Upper lobe of left lung (tissue), 6 donors: ENCODE measurements around the gene SPNS1. TPM values are rescaled to one million over a fixed set of nuclear protein-coding genes. Genes with fewer than 3 reads are reported as not detected.

Source experiments
- ATAC-seq, 2 donors: fragments of 200-7000 bp; cut with Tn5 transposase; one replicate each; pipeline ENCODE4 v1.9.1; 2022; ENCODE audit warnings: mild to moderate bottlenecking in 2 of 2, moderate library complexity in 2 of 2; ENCODE audit not compliant: low FRiP score in 2 of 2
- DNase-seq, 2 donors: peaks; one replicate each; pipeline ENCODE4 v3.0.0-alpha.2; 2019 to 2020
- H3K27ac ChIP-seq, 4 donors: fragments of 200-600 bp; sonication (generic); one replicate each; pipeline ENCODE4 v1.5.1; 2016 to 2019
- H3K27me3 ChIP-seq, 4 donors: fragments of 200-600 bp; sonication (generic); one replicate each; pipeline ENCODE4 v1.5.1; 2017 to 2019
- H3K36me3 ChIP-seq, 4 donors: fragments of 200-600 bp; sonication (generic); one replicate each; pipeline ENCODE4 v1.5.1; 2016 to 2019
- H3K4me1 ChIP-seq, 4 donors: fragments of 200-600 bp; sonication (generic); one replicate each; pipeline ENCODE4 v1.5.1; 2018 to 2019
- H3K4me3 ChIP-seq, 4 donors: fragments of 200-600 bp; sonication (generic); one replicate each; pipeline ENCODE4 v1.5.1; 2017 to 2019; ENCODE audit warnings: mild to moderate bottlenecking in 2 of 4, moderate library complexity in 1 of 4
- H3K9me3 ChIP-seq, 4 donors: fragments of 200-600 bp; sonication (generic); one replicate each; pipeline ENCODE4 v1.5.1; 2018 to 2019
- CTCF ChIP-seq, 6 experiments: fragments of 450-650 bp in 4 of 6; fragments of 200-600 bp in 2 of 6; sonication (generic) in 2 of 6; IDR thresholded peaks; one replicate each; pipeline ENCODE4 v1.5.1; 2016 to 2019; ENCODE audit warnings: antibody characterized with exemption in 6 of 6
- EP300 ChIP-seq, 4 donors: sonication (generic); formaldehyde crosslinking; IDR thresholded peaks; one replicate each; pipeline ENCODE4 v1.5.1; 2017; ENCODE audit warnings: antibody characterized with exemption in 4 of 4, control low read depth in 2 of 4
- POLR2A ChIP-seq, 4 donors: fragments of 450-650 bp; IDR thresholded peaks; one replicate each; pipeline ENCODE4 v1.5.1; 2016 to 2017; ENCODE audit warnings: antibody characterized with exemption in 4 of 4, mild to moderate bottlenecking in 2 of 4
- POLR2AphosphoS5 ChIP-seq, 2 donors: sonication (generic); formaldehyde crosslinking; IDR thresholded peaks; one replicate each; pipeline ENCODE4 v1.5.1; 2017; ENCODE audit warnings: antibody characterized with exemption in 2 of 2
- WGBS, 2 donors: methylation state at CpG; one replicate each; pipeline ENCODE4 v1.1.5; 2017 to 2018; 5-methylcytosine and 5-hydroxymethylcytosine counted together
- total RNA-seq, 6 donors: library from RNA; depleted of rRNA in 4 of 6; stranded (reverse); fragments of >200 nt in 4 of 6; gene quantifications; one replicate each; pipeline versions ENCODE4 v1.1.0 to v1.2.1, GENCODE V29; 2016 to 2021
- donor health status: DM: no; HTN: no; CAD: no; lungs with moderate emphysema.
- donor health status: DM: no; HTN: yes; CAD: no; lungs with severe emphysema.

Gene SPNS1
- total RNA-seq, 6 donors from 2014 or later, result 23.4 to 84.7 (median 68.7) TPM

GRCh38 chr16:28930652-28931051, 43.9 kb upstream of the SPNS1 start:
- no peak overlapping the region for H3K4me3 ChIP-seq

GRCh38 chr16:28931801-28932225, 42.8 kb upstream of the SPNS1 start, which contains the start of gene CD19:
CD19 (plus strand) TSS chr16:28931971; CDS start chr16:28932001, 30 bp downstream.
- Histone ChIP-seq H3K27ac (no peak within 1 kb of the TSS), H3K36me3 (no peaks in the 10 kb centered on the region), H3K4me1 (peaks cover 0 to 11% (median 6%) of the 10 kb centered on the region in 4 donors), H3K27me3 (no peaks in the 10 kb centered on the region), H3K9me3 (no peaks in the 10 kb centered on the region), H3K4me3 (no peak within 1 kb of the TSS)
- DNase-seq (no peak), ATAC-seq (no peak)
- no peak for TF ChIP-seq EP300 (IDR thresholded peaks at IDR 0.05)
- TF ChIP-seq POLR2AphosphoS5 (IDR thresholded peaks at IDR 0.05), result no peak
- TF ChIP-seq POLR2A (IDR thresholded peaks at IDR 0.05), result no peak
- no peak for TF ChIP-seq CTCF (IDR thresholded peaks at IDR 0.05)
- 86 to 90% methylated on average over 10 of the region's 10 CpGs for WGBS, 2 donors

More at GRCh38 chr16:28930652-28931051, 43.9 kb upstream of the SPNS1 start:
- Histone ChIP-seq H3K27me3 (no peaks in the 10 kb centered on the region), H3K36me3 (no peaks in the 10 kb centered on the region), H3K9me3 (no peaks in the 10 kb centered on the region), H3K4me1 (peaks cover 0 to 6% (median 5%) of the 10 kb centered on the region in 4 donors), H3K27ac (no peak overlapping the region)
- ATAC-seq, result no peak
- no peak for DNase-seq
- TF ChIP-seq CTCF (IDR thresholded peaks at IDR 0.05), result no peak
- no peak for TF ChIP-seq POLR2AphosphoS5 (IDR thresholded peaks at IDR 0.05)
- TF ChIP-seq EP300 (IDR thresholded peaks at IDR 0.05), result no peak
- TF ChIP-seq POLR2A (IDR thresholded peaks at IDR 0.05), result no peak
- WGBS, 2 donors, result 66 to 68% methylated on average over 3 of the region's 3 CpGs

GRCh38 chr16:28932339-28933141, 42.0 kb upstream of the SPNS1 start:
- 87% methylated on average over 16 to 20 of the region's 20 CpGs for WGBS, 2 donors
- no peak for ATAC-seq
- no peak for TF ChIP-seq POLR2A (IDR thresholded peaks at IDR 0.05)
- TF ChIP-seq POLR2AphosphoS5 (IDR thresholded peaks at IDR 0.05), result no peak
- TF ChIP-seq CTCF (IDR thresholded peaks at IDR 0.05), result no peak
- TF ChIP-seq EP300 (IDR thresholded peaks at IDR 0.05), result no peak

GRCh38 chr16:28933171-28933570, 41.4 kb upstream of the SPNS1 start:
- no peaks in the 10 kb centered on the region for H3K27me3 ChIP-seq
- TF ChIP-seq POLR2A (IDR thresholded peaks at IDR 0.05), result no peak
- no peak for TF ChIP-seq CTCF (IDR thresholded peaks at IDR 0.05)
- no peak for TF ChIP-seq POLR2AphosphoS5 (IDR thresholded peaks at IDR 0.05)
- no peak for TF ChIP-seq EP300 (IDR thresholded peaks at IDR 0.05)
- 73 to 78% methylated on average over 7 to 8 of the region's 8 CpGs for WGBS, 2 donors
- H3K9me3 ChIP-seq, result no peaks in the 10 kb centered on the region
- peaks cover 0 to 14% (median 7%) of the 10 kb centered on the region in 4 donors for H3K4me1 ChIP-seq
- H3K4me3 ChIP-seq, result no peak overlapping the region
- no peak overlapping the region for H3K27ac ChIP-seq
- ATAC-seq, result no peak
- DNase-seq, result no peak
- no peaks in the 10 kb centered on the region for H3K36me3 ChIP-seq

More at GRCh38 chr16:28932339-28933141, 42.0 kb upstream of the SPNS1 start:
- no peaks in the 10 kb centered on the region for H3K36me3 ChIP-seq
- peaks cover 0 to 14% (median 7%) of the 10 kb centered on the region in 4 donors for H3K4me1 ChIP-seq
- no peak for DNase-seq
- no peak overlapping the region for H3K27ac ChIP-seq
- no peaks in the 10 kb centered on the region for H3K9me3 ChIP-seq
- H3K4me3 ChIP-seq, result no peak overlapping the region
- H3K27me3 ChIP-seq, result no peaks in the 10 kb centered on the region
